Measurements from ENCODE around the gene LCE7A.

GRCh38 chr1:152817309-152817708 lies 42.5 kb upstream of the LCE7A start:
- no peak for TF ChIP-seq RAD21 (IDR thresholded peaks at IDR 0.05; ENCODE audit: low read length)
- no peak for TF ChIP-seq CHD1 (IDR thresholded peaks at IDR 0.05; ENCODE audit: low read depth, low read length)
- TF ChIP-seq MXI1 (IDR thresholded peaks at IDR 0.05; ENCODE audit: borderline replicate concordance, low read depth, low read length): no peak
